Hematopoietic multipotent progenitor cell treated with erythropoietin and hydrocortisone succinate and interleukin-3 and kit ligand, for 15 days (in vitro differentiated cells): ENCODE data around the gene LBH.

Experiments used
- DNase-seq: peaks from one replicate; pipeline ENCODE4 v3.0.0-alpha.2; 2015; ENCODE audit warnings: low spot score

The LBH gene

DNA sequence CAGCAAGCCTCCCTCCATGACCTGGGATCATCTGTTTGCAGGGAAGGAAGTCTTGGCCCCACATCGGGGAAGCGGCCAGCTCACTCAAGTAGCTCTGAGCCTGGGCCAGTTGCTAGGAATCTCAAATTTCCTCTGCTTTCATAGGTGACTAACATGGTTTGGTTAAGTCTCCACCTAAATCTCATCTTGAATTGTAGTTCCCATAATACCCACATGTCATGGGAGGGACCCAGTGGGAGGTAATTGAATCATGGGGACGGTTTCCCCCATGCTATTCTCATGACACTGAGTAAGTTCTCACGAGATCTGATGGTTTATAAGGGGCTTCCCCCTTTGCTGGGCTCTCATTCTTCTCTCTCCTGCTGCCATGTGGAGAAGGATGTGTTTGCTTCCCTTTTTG, 75.2 kb downstream of the LBH start:
- no peak for DNase-seq

GRCh38 chr2:30308280-30308679, 76.9 kb downstream of the LBH start:
- no peak for DNase-seq
